ENCODE data around the gene VPS8.

VPS8 gene

DNA sequence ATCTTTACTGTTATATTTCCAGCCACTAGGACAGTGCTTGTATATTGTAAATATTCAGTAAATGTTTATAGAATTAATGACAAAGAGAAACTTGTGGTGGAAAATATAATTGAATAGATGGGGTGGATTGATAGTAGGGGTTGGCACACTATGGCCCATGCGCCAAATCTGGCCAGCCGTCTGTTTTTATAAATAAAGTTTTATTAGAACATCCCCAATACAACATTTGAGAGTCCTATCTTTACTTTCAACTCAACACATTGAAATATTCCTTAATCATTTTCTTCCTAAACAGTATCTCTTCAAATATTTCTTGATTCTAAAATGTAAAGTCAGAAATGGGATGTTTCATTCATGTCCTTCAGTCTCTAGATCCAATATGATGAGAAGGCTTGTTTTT lies 45.1 kb downstream of the VPS8 start:
- H3K27me3 ChIP-seq (replicated peaks; ENCODE audit: control insufficient read depth, insufficient read depth, low read length, poor library complexity, severe bottlenecking), result no peaks in the 10 kb centered on the region
- no peaks in the 10 kb centered on the region for H3K4me1 ChIP-seq (ENCODE audit: control insufficient read depth, insufficient read depth, low read length, poor library complexity, severe bottlenecking)
- peaks cover 67% of the 10 kb centered on the region for H3K36me3 ChIP-seq (ENCODE audit: control insufficient read depth, insufficient read depth, low read length)
- no peaks in the 10 kb centered on the region for H3K9me3 ChIP-seq (ENCODE audit: control insufficient read depth, low read length)
- no peak for DNase-seq
- no peak overlapping the region for H3K4me3 ChIP-seq (ENCODE audit: insufficient read depth, low read depth, low read length, poor library complexity, severe bottlenecking)
- H3K27ac ChIP-seq (ENCODE audit: insufficient read depth, low read length, poor library complexity, severe bottlenecking), result no peak overlapping the region

- H3K9me3 ChIP-seq (ENCODE audit: control insufficient read depth, low read length), result no peaks in the 10 kb centered on the region
- H3K27me3 ChIP-seq (replicated peaks; ENCODE audit: control insufficient read depth, insufficient read depth, low read length, poor library complexity, severe bottlenecking), result no peaks in the 10 kb centered on the region
- H3K36me3 ChIP-seq (ENCODE audit: control insufficient read depth, insufficient read depth, low read length), result peaks cover 56% of the 10 kb centered on the region
- H3K4me3 ChIP-seq (ENCODE audit: insufficient read depth, low read depth, low read length, poor library complexity, severe bottlenecking), result no peak overlapping the region
- no peaks in the 10 kb centered on the region for H3K4me1 ChIP-seq (ENCODE audit: control insufficient read depth, insufficient read depth, low read length, poor library complexity, severe bottlenecking)
- no peak for DNase-seq
- no peak overlapping the region for H3K27ac ChIP-seq (ENCODE audit: insufficient read depth, low read length, poor library complexity, severe bottlenecking)
Measured at GRCh38 chr3:184864000-184864399, 52.0 kb downstream of the VPS8 start.

- no peak overlapping the region for H3K4me3 ChIP-seq (ENCODE audit: insufficient read depth, low read depth, low read length, poor library complexity, severe bottlenecking)
- no peak for DNase-seq
- H3K4me1 ChIP-seq (ENCODE audit: control insufficient read depth, insufficient read depth, low read length, poor library complexity, severe bottlenecking), result no peaks in the 10 kb centered on the region
- H3K27me3 ChIP-seq (replicated peaks; ENCODE audit: control insufficient read depth, insufficient read depth, low read length, poor library complexity, severe bottlenecking), result no peaks in the 10 kb centered on the region
- no peaks in the 10 kb centered on the region for H3K9me3 ChIP-seq (ENCODE audit: control insufficient read depth, low read length)
- H3K36me3 ChIP-seq (ENCODE audit: control insufficient read depth, insufficient read depth, low read length), result peaks cover 40% of the 10 kb centered on the region
- no peak overlapping the region for H3K27ac ChIP-seq (ENCODE audit: insufficient read depth, low read length, poor library complexity, severe bottlenecking)
Measured at GRCh38 chr3:184868477-184868876, 56.5 kb downstream of the VPS8 start.

DNA sequence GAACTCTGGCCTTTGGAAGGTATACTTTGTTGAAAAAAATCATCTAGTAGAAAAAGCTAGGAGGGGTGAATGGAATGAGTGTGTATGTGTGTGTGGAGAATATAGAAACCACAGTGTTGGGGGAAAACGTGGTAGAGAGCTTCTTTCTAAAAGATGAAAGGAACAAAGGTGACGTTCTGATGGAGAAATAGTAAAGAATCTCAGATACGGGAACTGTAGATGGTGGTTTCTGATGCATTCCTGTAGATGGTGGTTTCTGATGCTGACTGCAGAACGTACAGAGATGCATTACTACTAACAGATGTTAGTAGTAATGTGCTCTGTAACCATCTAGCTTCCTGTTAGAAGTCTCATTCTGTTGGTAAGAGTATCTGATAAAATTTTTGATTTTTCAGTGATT lies 60.2 kb downstream of the VPS8 start:
- peaks cover 28% of the 10 kb centered on the region for H3K36me3 ChIP-seq (ENCODE audit: control insufficient read depth, insufficient read depth, low read length)
- H3K27ac ChIP-seq (ENCODE audit: insufficient read depth, low read length, poor library complexity, severe bottlenecking), result no peak overlapping the region
- DNase-seq, result no peak
- no peak overlapping the region for H3K4me3 ChIP-seq (ENCODE audit: insufficient read depth, low read depth, low read length, poor library complexity, severe bottlenecking)
- H3K9me3 ChIP-seq (ENCODE audit: control insufficient read depth, low read length), result no peaks in the 10 kb centered on the region
- H3K4me1 ChIP-seq (ENCODE audit: control insufficient read depth, insufficient read depth, low read length, poor library complexity, severe bottlenecking), result no peaks in the 10 kb centered on the region
- no peaks in the 10 kb centered on the region for H3K27me3 ChIP-seq (replicated peaks; ENCODE audit: control insufficient read depth, insufficient read depth, low read length, poor library complexity, severe bottlenecking)

DNA sequence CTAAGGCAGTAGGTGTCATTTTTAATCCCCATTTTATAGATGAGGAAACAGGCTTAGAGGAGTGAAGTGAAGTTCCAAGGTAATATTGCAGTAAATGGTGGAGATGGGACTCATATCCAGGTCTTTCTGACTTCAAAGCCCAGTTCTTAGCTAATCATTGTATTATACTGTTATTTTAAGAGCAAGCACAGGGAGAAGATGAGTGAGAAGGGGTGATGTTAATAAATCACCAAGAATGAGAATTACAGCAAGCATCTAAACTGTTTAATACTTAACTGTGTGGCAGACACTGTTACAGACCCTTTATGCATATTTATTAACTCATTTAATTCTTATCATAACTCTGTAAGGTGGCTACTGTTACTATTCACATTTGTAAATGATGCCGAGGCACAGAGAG lies 61.2 kb downstream of the VPS8 start:
- peaks cover 24% of the 10 kb centered on the region for H3K36me3 ChIP-seq (ENCODE audit: control insufficient read depth, insufficient read depth, low read length)
- H3K27me3 ChIP-seq (replicated peaks; ENCODE audit: control insufficient read depth, insufficient read depth, low read length, poor library complexity, severe bottlenecking), result no peaks in the 10 kb centered on the region
- H3K4me3 ChIP-seq (ENCODE audit: insufficient read depth, low read depth, low read length, poor library complexity, severe bottlenecking), result no peak overlapping the region
- no peak overlapping the region for H3K27ac ChIP-seq (ENCODE audit: insufficient read depth, low read length, poor library complexity, severe bottlenecking)
- DNase-seq, result no peak
- H3K4me1 ChIP-seq (ENCODE audit: control insufficient read depth, insufficient read depth, low read length, poor library complexity, severe bottlenecking), result no peaks in the 10 kb centered on the region
- no peaks in the 10 kb centered on the region for H3K9me3 ChIP-seq (ENCODE audit: control insufficient read depth, low read length)

DNA sequence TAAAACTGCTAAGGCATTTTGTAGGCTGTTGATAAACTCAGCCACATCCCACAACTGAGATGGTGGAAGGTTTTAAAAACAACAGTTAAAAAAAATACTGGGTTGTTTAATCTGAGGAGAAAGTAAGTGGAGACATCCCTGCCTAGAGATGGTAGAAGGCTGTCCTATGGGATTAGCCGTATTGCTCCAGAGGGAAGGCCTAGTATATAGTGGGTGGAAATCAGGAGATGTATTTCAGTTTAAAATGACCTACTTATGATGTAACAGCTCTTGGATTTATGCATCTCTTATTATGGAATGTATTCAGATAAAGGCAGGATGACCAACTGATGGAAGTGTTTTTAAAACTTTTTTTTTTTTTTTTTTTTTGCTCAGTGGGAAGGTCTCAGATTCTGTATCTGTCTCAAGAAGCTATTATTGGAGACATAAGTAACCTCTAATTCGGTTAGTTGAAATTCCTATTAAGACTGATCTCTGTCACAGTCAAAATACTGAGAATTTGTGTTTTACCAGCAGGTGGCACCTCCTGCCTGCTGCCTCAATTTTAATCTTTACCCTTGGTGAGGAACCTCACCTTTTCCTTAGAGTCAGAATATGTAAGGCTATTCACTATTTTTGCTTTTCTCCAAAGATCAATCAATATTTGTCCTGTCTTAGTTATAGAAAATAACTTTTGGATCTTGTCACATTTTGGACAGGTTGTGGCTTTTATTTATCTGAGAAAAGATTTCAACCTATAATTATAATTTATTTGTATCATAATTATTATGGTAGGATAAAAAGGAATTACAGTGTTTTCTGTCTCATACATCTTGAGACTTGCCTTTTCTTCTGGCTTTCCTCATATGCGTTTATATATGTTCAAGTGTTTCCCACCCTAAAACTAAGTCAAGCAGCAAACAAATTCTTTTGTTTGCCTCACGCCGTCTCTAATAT lies 63.0 kb downstream of the VPS8 start:
- Histone ChIP-seq H3K27ac (ENCODE audit: insufficient read depth, low read length, poor library complexity, severe bottlenecking) (no peak overlapping the region), H3K27me3 (replicated peaks; ENCODE audit: control insufficient read depth, insufficient read depth, low read length, poor library complexity, severe bottlenecking) (no peaks in the 10 kb centered on the region), H3K4me3 (ENCODE audit: insufficient read depth, low read depth, low read length, poor library complexity, severe bottlenecking) (no peak overlapping the region), H3K9me3 (ENCODE audit: control insufficient read depth, low read length) (no peaks in the 10 kb centered on the region), H3K4me1 (ENCODE audit: control insufficient read depth, insufficient read depth, low read length, poor library complexity, severe bottlenecking) (no peaks in the 10 kb centered on the region), H3K36me3 (ENCODE audit: control insufficient read depth, insufficient read depth, low read length) (peaks cover 13% of the 10 kb centered on the region)
- no peak for DNase-seq

- Histone ChIP-seq H3K4me3 (ENCODE audit: insufficient read depth, low read depth, low read length, poor library complexity, severe bottlenecking) (no peak overlapping the region), H3K4me1 (ENCODE audit: control insufficient read depth, insufficient read depth, low read length, poor library complexity, severe bottlenecking) (no peaks in the 10 kb centered on the region), H3K9me3 (ENCODE audit: control insufficient read depth, low read length) (no peaks in the 10 kb centered on the region), H3K36me3 (ENCODE audit: control insufficient read depth, insufficient read depth, low read length) (peaks cover 14% of the 10 kb centered on the region), H3K27me3 (replicated peaks; ENCODE audit: control insufficient read depth, insufficient read depth, low read length, poor library complexity, severe bottlenecking) (no peaks in the 10 kb centered on the region), H3K27ac (ENCODE audit: insufficient read depth, low read length, poor library complexity, severe bottlenecking) (no peak overlapping the region)
- no peak for DNase-seq
Measured at GRCh38 chr3:184880276-184881019, 68.5 kb downstream of the VPS8 start.

- H3K9me3 ChIP-seq (ENCODE audit: control insufficient read depth, low read length), result no peaks in the 10 kb centered on the region
- no peak for DNase-seq
- no peaks in the 10 kb centered on the region for H3K4me1 ChIP-seq (ENCODE audit: control insufficient read depth, insufficient read depth, low read length, poor library complexity, severe bottlenecking)
- no peak overlapping the region for H3K4me3 ChIP-seq (ENCODE audit: insufficient read depth, low read depth, low read length, poor library complexity, severe bottlenecking)
- no peak overlapping the region for H3K27ac ChIP-seq (ENCODE audit: insufficient read depth, low read length, poor library complexity, severe bottlenecking)
- peaks cover 26% of the 10 kb centered on the region for H3K36me3 ChIP-seq (ENCODE audit: control insufficient read depth, insufficient read depth, low read length)
- no peaks in the 10 kb centered on the region for H3K27me3 ChIP-seq (replicated peaks; ENCODE audit: control insufficient read depth, insufficient read depth, low read length, poor library complexity, severe bottlenecking)
Measured at GRCh38 chr3:184884359-184885017, 72.5 kb downstream of the VPS8 start.

GRCh38 chr3:184885112-184885511 lies 73.1 kb downstream of the VPS8 start:
- Histone ChIP-seq H3K36me3 (ENCODE audit: control insufficient read depth, insufficient read depth, low read length) (peaks cover 26% of the 10 kb centered on the region), H3K27me3 (replicated peaks; ENCODE audit: control insufficient read depth, insufficient read depth, low read length, poor library complexity, severe bottlenecking) (no peaks in the 10 kb centered on the region), H3K9me3 (ENCODE audit: control insufficient read depth, low read length) (no peaks in the 10 kb centered on the region), H3K27ac (ENCODE audit: insufficient read depth, low read length, poor library complexity, severe bottlenecking) (no peak overlapping the region), H3K4me1 (ENCODE audit: control insufficient read depth, insufficient read depth, low read length, poor library complexity, severe bottlenecking) (no peaks in the 10 kb centered on the region), H3K4me3 (ENCODE audit: insufficient read depth, low read depth, low read length, poor library complexity, severe bottlenecking) (no peak overlapping the region)
- DNase-seq, result no peak

DNA sequence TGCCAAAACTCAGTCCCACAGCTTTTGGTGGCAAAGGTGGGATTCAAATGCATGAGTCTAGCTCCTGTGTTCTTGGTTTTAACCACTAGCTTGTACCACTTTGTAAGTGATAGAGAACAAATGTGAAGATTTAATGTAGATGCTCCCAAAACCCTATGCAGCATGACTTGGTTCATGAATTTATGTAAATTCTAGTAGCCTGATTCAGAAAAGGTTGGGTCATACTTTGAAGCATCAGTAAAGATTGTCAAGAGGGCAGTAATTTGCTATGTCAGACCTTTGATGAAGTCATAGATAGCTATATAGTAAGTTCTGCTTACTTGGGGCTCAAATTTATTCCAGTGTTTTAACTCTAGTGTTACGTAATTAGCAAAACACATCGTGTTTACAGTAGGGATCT lies 75.6 kb downstream of the VPS8 start:
- Histone ChIP-seq H3K4me1 (ENCODE audit: control insufficient read depth, insufficient read depth, low read length, poor library complexity, severe bottlenecking) (no peaks in the 10 kb centered on the region), H3K27me3 (replicated peaks; ENCODE audit: control insufficient read depth, insufficient read depth, low read length, poor library complexity, severe bottlenecking) (no peaks in the 10 kb centered on the region), H3K4me3 (ENCODE audit: insufficient read depth, low read depth, low read length, poor library complexity, severe bottlenecking) (no peak overlapping the region), H3K27ac (ENCODE audit: insufficient read depth, low read length, poor library complexity, severe bottlenecking) (no peak overlapping the region), H3K36me3 (ENCODE audit: control insufficient read depth, insufficient read depth, low read length) (peaks cover 26% of the 10 kb centered on the region), H3K9me3 (ENCODE audit: control insufficient read depth, low read length) (no peaks in the 10 kb centered on the region)
- DNase-seq, result no peak

Measured in effector memory CD4-positive, alpha-beta T cell (primary cell).